Nucleus accumbens (tissue), 56 donors: Measurements from ENCODE around the gene CYP27B1.

ENCODE experiments used
- DNase-seq, 56 donors: peaks; one replicate each; lab custom pipeline; 2025; lab: John Stamatoyannopoulos, UW

CYP27B1 gene

GRCh38 chr12:57766464-57767304 is at the start of gene CYP27B1:
Gene CYP27B1, minus strand, starts transcription at chr12:57767078. Its CDS starts 37 bp downstream, at chr12:57767041.
- no peak for DNase-seq

- DNase-seq, result no peak
Measured at GRCh38 chr12:57816001-57816854, 49.4 kb upstream of the CYP27B1 start.

DNA sequence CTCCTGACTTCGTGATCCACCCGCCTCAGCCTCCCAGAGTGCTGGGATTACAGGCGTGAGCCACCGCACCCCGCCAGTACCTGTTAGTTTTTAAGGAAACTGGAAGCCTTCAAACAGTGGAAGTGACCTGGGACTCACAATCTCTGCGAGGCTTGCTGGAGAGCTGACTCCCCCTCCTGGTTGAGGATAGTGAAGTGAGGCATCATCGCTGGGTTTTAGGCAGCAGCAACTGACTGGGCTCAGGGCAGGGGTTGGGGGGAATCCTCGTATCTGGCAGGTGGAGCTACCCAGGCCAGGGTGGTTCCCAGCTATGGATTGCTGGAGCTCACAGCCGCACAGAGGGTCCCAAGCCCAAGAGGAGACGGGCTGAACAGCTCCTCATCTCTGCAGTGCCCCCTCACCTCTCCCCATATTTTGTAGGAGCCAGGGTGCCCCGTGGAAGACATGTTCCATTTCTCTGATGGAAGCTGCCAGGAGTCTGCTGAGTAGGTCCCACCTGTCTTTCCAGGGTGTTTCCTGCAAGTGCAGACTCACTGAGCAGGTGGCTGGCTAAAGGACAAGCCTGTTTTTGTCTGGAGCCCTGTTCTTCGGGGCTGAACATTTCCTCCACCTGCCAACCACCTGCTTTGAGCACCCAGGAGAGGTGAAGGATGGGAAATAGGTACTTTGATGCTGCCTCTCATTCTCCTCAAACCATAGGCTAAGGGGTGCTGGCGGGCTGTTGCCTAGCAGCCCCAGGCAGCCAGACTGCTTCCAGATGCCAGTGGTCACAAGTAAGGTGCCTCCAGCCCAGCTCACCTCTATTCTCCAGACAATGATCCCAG is 48.5 kb upstream of the CYP27B1 start:
- DNase-seq, result no peak

DNA sequence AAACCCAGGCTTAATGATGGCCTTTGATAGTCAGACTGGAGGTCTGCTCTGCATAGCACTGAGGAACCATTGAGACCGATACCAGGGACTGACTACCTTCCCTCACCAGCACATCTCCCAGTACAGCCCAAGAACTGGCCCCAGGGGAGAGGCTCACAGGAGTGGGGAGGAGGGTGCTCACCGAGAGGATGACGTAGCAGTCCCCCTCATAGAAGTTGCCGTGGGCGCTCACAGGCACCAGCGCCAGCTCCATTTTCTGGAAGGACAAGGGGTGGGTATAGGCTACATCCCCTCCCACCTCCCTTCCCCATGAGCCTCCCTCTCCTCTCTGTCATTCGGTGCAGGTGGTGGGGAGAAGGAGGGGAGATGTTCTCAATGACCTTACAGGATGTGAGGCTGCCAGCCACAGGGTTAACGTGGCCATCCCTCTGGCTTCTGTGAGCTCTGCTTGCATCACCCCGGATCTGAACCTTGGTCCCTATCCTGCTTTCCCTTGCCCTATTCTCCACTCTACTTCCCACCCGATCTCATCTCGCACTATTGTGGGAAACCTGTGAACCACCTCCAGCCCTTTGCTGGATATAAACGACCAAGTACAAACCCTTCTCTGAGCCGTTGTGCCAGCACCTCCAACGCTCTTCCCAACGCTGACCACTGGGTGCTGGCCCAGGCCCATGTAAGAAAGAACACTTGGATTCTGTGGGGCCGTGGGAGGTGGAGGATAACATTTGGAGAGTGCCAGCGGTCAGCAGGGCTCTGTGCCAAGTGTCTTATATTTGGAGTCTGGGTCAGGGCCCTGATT is 47.3 kb upstream of the CYP27B1 start:
- DNase-seq, result no peak

GRCh38 chr12:57813111-57813970 is 46.5 kb upstream of the CYP27B1 start:
- no peak for DNase-seq

DNA sequence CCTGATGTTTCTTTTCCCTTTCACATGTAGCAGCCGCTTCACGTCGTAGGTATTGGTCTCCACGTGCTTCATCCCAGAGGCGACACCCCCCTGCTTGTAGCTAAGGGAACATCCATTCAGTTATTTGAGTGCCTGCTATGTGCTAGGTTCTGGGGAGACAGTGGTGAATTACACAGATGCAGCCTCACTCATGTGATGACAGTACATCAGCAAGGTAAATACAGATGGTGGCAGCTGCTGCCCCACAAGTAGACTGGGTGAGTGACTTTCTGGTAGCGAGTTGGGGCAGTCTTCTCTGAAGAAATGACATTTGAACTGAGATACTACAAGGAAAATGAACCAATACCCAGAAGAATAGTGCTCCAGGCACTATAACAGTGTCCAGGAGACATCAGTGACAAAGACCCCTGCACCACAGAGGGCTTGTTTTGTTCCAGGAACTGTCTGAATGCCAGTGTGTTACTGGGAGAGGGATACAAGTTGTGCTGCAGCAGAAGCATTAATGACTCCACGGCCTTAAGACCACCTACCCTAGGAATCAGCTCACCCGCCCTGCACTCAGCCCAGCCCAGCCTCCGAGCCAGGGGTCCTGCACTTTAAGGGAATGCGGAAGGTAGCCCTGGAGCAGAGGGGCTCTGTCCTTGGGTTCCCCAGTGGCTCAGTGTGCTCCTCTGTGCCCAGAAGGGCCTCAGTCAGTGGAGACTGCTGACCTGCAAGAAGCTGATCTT is 44.3 kb upstream of the CYP27B1 start:
- no peak for DNase-seq

DNA sequence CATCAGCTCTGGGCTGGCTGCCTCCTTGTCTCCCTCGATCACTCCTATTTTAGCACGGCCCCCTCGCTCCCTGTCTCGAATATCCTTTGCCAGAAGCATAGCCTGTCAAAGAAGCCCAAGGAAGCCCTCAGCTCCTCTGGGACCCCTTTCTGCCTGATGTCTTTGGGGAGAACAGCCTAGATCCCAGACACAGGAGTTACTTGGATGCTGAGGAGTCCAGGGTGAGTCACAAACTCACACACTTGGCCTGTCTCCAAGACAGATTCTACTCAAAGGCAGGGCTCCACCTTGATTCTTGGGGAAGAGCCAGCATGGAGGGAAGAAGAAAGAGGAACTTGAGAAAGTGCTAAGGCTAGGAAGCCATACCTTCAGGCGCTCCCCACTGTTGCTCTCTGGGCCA is 43.6 kb upstream of the CYP27B1 start:
- no peak for DNase-seq

DNA sequence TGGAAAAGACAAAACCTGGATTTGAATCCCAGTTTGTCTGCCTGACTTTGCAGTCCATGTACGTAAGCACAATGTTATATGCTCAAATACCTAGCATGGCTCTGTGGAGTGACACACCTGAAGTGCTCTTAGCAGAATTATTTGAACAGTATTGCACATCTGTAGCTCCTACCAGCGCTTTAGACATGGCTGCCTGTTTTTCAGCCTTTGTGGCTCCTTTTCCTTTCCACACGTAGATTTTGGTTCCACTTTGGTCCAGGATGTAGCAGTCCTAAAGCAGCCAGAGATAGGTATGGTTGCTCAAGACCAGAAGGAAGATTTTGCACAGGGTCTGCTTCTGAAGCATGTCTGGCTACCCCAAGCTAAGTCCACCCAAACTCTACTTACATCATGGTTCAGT is 42.5 kb upstream of the CYP27B1 start:
- no peak for DNase-seq

DNA sequence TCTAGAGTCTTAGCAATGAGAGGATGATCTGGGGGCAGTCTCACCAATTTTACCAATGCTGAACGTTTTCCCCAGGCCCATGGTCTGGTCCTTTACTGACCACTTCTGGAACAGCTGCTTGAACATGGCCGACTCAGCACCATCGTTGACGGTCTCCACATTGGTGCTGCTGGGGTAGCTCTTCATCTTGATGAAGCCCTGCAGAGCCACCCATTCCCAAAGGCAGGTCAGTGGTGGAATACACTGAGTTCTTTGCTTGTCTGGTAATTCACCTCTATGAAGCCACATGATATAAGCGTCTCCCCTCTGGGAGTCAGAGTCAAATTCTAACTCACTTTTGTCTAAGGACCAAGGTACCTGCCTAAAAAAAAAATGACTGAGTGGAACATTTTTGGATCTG is 41.5 kb upstream of the CYP27B1 start:
- DNase-seq, result no peak

DNA sequence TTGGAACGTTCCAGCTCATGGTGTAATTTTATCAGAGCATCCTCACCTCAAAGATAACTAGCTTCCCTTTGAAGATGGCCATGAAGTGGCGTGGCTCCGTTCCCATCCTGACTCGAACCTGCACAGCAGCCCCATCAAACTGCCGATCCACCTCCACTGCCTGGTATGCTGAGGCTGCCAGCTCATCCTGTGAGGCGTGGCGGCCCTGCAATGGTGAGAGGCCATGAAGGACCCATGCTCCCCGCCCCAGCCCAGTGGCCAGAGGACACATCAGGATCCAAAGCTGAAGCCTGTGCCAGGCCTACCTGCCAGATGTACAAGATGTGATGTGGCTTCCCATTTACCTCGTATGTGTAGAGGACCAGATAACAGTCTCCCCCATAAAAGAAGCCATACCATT is 40.4 kb upstream of the CYP27B1 start:
- no peak for DNase-seq

DNA sequence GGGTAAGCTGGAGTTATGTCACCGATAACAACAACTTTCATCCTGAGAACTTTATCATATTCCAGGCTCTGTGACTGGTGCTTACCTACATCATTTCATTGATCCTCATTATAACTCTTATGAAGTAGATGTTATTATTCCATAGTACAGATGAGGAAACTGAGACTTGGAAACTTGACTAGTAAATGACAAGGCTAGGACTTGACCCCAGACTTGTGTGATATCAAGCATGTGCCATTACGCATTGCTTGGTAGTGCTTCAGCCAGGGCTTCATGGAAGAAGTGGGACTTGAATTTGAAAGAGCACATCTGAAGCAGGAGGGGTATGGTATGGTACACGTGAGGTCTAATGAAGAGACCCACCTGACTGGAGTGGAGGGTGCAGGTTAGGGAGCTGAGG is 39.8 kb upstream of the CYP27B1 start:
- DNase-seq, result no peak

DNA sequence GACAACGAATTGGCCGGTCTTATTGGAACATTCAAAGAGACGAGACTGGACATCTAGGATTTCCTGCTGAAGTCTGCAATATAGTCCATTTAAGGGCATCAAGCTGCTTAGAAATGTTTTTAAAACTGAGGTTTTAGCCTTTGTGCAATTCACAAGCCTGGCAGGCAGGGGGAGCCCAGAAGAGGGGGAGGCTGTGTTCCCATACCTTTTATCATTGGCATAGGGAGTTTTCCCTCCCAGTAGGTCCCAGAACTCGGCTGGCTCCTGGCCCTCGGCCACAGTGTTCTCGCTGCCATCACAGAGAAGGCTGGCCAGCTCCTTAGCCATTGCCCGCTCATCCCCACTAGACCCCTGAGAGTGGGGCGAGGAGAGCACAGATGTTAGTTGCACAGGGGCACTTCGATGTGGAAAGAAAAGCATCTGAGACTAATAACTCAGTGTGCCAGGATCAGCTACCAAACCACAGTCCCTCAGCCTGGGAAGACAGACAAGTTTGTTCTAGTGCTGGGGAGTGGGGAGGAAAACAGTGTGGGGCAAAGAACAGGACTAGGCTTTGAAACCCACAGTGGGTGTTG is 36.5 kb upstream of the CYP27B1 start:
- DNase-seq, result peak in 20 of 56 donors; percentile 1 to 47 (median 20)

DNA sequence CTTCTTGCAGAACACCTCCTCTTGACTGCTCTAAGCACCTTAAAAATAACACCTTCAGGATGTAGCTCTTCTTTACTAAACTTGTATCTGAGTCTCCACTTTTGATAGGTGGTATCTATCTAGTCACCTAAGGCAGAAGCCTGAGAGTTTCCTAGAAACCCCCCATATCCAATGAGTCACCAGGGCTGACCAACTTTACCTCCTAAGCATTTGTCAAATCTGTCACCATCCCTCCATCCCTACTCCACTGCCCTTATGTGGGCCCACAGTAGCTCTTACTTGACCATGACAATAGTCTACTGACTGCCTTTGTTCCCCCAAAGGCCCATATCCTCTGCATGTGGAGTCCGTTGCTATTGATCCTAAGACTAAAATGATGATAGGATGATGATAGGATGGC is 35.7 kb upstream of the CYP27B1 start:
- DNase-seq, result no peak

DNA sequence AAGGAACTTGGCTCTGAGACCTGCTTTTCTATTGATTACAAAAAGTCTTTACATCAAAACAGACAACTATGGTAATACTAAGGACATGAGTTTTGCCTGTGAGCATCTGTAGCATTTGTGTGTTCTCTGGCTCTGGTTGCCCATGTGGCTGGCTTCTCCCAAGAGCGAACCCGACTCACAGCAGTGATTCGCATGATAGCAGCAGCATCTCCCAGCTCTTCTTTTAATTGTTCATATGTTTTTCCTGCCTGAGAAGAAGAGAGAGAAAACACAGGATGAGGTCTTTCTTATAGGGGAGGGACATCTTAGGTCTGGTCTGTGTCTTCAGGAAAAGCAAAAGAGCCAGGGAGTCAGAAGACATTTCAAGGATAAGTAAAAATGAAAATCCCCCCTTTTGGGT is 34.1 kb upstream of the CYP27B1 start:
- no peak for DNase-seq

GRCh38 chr12:57797933-57798332 is 31.1 kb upstream of the CYP27B1 start:
- no peak for DNase-seq

DNA sequence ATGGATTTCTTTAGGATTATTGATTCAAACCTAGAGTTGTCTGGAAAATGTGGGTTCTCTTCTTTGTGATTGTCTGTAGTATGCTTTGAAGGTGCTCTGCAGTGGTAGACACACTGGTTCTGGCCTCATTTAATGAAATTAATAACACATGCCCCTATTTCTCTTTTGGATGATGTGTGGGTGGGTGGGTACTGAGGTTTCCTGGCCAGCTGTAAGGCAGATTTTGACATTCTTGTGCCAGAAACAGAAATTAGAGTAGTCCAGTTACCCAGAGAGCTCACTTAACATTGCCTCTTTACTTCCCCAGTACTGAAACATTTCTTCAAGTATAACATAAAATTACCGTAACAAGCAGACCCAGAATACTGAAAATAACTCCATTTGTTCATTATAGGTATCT is 30.1 kb upstream of the CYP27B1 start:
- DNase-seq, result no peak

DNA sequence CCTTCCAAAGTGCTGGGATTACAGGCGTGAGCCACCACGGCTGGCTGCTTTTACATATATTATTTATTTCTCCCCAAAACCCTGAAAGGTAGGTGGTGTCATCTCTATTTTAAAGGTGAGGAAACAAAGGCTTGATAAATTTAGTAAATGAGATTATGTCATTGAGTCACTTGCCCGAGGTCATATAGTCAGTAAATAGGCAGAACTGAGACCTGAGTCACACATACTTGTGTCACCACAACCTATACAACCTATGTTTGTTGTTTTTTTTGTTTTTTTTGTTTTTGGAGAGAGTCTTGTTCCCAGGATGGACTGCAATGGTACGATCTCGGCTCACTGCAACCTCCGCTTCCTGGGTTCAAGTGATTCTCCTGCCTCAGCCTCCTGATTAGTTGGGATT is 28.5 kb upstream of the CYP27B1 start:
- no peak for DNase-seq

DNA sequence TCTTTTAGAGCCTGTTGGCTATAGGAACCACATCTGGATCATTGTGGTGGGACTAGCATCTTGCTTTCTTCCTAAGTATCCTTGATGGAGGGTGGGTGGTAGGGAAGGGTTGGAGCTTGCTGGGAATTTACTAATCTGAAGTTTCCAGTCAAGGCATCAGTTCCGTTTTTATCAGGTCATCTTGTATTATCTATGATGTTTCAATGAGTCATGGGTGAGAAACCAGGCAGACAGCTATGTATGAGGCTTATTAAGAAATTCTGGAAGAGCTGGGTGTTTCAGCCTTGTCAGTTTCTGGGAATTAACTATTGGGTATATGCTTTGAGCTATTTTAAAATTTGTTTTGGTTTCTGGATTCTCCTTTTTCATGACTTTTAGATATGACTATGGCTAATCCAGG is 27.0 kb upstream of the CYP27B1 start:
- DNase-seq, result no peak
